CD4-positive, alpha-beta T cell treated with Interleukin-17A for 1 hour (primary cell): ENCODE results near the gene AJAP1.
A peak's percentile ranks its signal among the peaks of the same experiment; 100 is the strongest.

Experiments used
- DNase-seq: peaks from one replicate; pipeline ENCODE4 v3.0.0-alpha.2; 2020

AJAP1 gene

GRCh38 chr1:4631321-4631720 lies 23.1 kb upstream of the AJAP1 start:
- no peak for DNase-seq

GRCh38 chr1:4633346-4633745 lies 21.1 kb upstream of the AJAP1 start:
- no peak for DNase-seq

- DNase-seq: no peak
Measured at GRCh38 chr1:4634156-4634792, 20.1 kb upstream of the AJAP1 start.

- no peak for DNase-seq
Measured at GRCh38 chr1:4634793-4635406, 19.5 kb upstream of the AJAP1 start.

GRCh38 chr1:4636186-4636585 lies 18.2 kb upstream of the AJAP1 start:
- no peak for DNase-seq

GRCh38 chr1:4636644-4637380 lies 17.6 kb upstream of the AJAP1 start:
- DNase-seq: no peak

- no peak for DNase-seq
Measured at GRCh38 chr1:4637616-4638344, 16.6 kb upstream of the AJAP1 start.

GRCh38 chr1:4638345-4638729 lies 16.1 kb upstream of the AJAP1 start:
- no peak for DNase-seq

GRCh38 chr1:4640931-4641330 lies 13.5 kb upstream of the AJAP1 start:
- DNase-seq: no peak

GRCh38 chr1:4647391-4647790 lies 7.0 kb upstream of the AJAP1 start:
- no peak for DNase-seq

- DNase-seq: no peak
Measured at GRCh38 chr1:4648657-4649056, 5.8 kb upstream of the AJAP1 start.

- no peak for DNase-seq
Measured at GRCh38 chr1:4650481-4650880, 3.9 kb upstream of the AJAP1 start.

GRCh38 chr1:4650981-4651380 lies 3.4 kb upstream of the AJAP1 start:
- no peak for DNase-seq

GRCh38 chr1:4652631-4653327 lies 1.6 kb upstream of the AJAP1 start:
- peak; percentile 40 for DNase-seq

GRCh38 chr1:4653328-4653660 lies 1.1 kb upstream of the AJAP1 start:
- no peak for DNase-seq

- no peak for DNase-seq
Measured at GRCh38 chr1:4654764-4655673, 610 bp downstream of the AJAP1 start.

GRCh38 chr1:4655674-4656532 lies 1.5 kb downstream of the AJAP1 start:
- DNase-seq: no peak

- no peak for DNase-seq
Measured at GRCh38 chr1:4656533-4657140, 2.2 kb downstream of the AJAP1 start.

GRCh38 chr1:4657244-4657789 lies 2.9 kb downstream of the AJAP1 start:
- no peak for DNase-seq

- no peak for DNase-seq
Measured at GRCh38 chr1:4657960-4658541, 3.6 kb downstream of the AJAP1 start.
